Measurements from ENCODE around the gene SPINK2. TPM values are rescaled to one million over a fixed set of nuclear protein-coding genes. Genes with fewer than 3 reads are reported as not detected.
A peak's percentile ranks its signal among the peaks of the same experiment; 100 is the strongest.

Gene SPINK2
- total RNA-seq, 1 donor from 2014 or later, result not detected

GRCh38 chr4:56788081-56788480 lies 33.4 kb downstream of the SPINK2 start:
- Mint-ChIP-seq H3K36me3 (no peaks in the 10 kb centered on the region), H3K27me3 (ENCODE audit: insufficient read depth, low read depth) (peaks cover 2% of the 10 kb centered on the region), H3K4me1 (peaks cover 10% of the 10 kb centered on the region), H3K4me3 (no peak overlapping the region), H3K9me3 (no peaks in the 10 kb centered on the region), H3K27ac (no peak overlapping the region)
- Histone ChIP-seq H2AFZ (replicated peaks) (no peak overlapping the region), H3K9me3 (ENCODE audit: low read depth) (no peaks in the 10 kb centered on the region), H4K20me1 (ENCODE audit: low read depth) (no peaks in the 10 kb centered on the region), H3K27me3 (no peaks in the 10 kb centered on the region), H3K9ac (no peak overlapping the region), H3K27ac (no peak overlapping the region), H3K79me2 (ENCODE audit: low read depth) (no peaks in the 10 kb centered on the region), H3K4me3 (no peak overlapping the region), H3K4me2 (no peak overlapping the region), H3K4me1 (peaks cover 7% of the 10 kb centered on the region), H3K36me3 (no peaks in the 10 kb centered on the region), H3F3A (ENCODE audit: low read depth) (no peaks in the 10 kb centered on the region)
- no peak for DNase-seq (ENCODE audit: low spot score)
- TF ChIP-seq CTCF (IDR thresholded peaks at IDR 0.05), result no peak
- TF ChIP-seq EZH2 (IDR thresholded peaks at IDR 0.05), result no peak
- TF ChIP-seq EZH2phosphoT487 (IDR thresholded peaks at IDR 0.05), result no peak

GRCh38 chr4:56787380-56787779 lies 34.1 kb downstream of the SPINK2 start:
- Histone ChIP-seq H3K27ac (no peak overlapping the region), H2AFZ (replicated peaks) (peak overlapping the region; percentile 9)

GRCh38 chr4:56786955-56787354 lies 34.5 kb downstream of the SPINK2 start:
- H3F3A ChIP-seq (ENCODE audit: low read depth), result no peaks in the 10 kb centered on the region
- H2AFZ ChIP-seq (replicated peaks), result peak overlapping the region; percentile 9
- peak; percentile 9 for DNase-seq (ENCODE audit: low spot score)
- H3K4me3 Mint-ChIP-seq, result no peak overlapping the region
- H3K4me2 ChIP-seq, result no peak overlapping the region
- peaks cover 7% of the 10 kb centered on the region for H3K4me1 ChIP-seq
- no peak overlapping the region for H3K27ac ChIP-seq
- no peaks in the 10 kb centered on the region for H3K27me3 ChIP-seq
- H3K9me3 Mint-ChIP-seq, result no peaks in the 10 kb centered on the region
- no peaks in the 10 kb centered on the region for H4K20me1 ChIP-seq (ENCODE audit: low read depth)
- no peaks in the 10 kb centered on the region for H3K9me3 ChIP-seq (ENCODE audit: low read depth)
- no peaks in the 10 kb centered on the region for H3K36me3 ChIP-seq
- no peak overlapping the region for H3K4me3 ChIP-seq
- H3K79me2 ChIP-seq (ENCODE audit: low read depth), result no peaks in the 10 kb centered on the region
- no peak overlapping the region for H3K27ac Mint-ChIP-seq
- H3K4me1 Mint-ChIP-seq, result peaks cover 10% of the 10 kb centered on the region
- H3K9ac ChIP-seq, result no peak overlapping the region
- TF ChIP-seq CTCF (IDR thresholded peaks at IDR 0.05), result no peak
- no peak for TF ChIP-seq EZH2 (IDR thresholded peaks at IDR 0.05)
- TF ChIP-seq EZH2phosphoT487 (IDR thresholded peaks at IDR 0.05), result no peak
- no peaks in the 10 kb centered on the region for H3K36me3 Mint-ChIP-seq
- H3K27me3 Mint-ChIP-seq (ENCODE audit: insufficient read depth, low read depth), result peaks cover 2% of the 10 kb centered on the region

More at GRCh38 chr4:56787380-56787779, 34.1 kb downstream of the SPINK2 start:
- H3K9me3 Mint-ChIP-seq, result no peaks in the 10 kb centered on the region
- Histone ChIP-seq H4K20me1 (ENCODE audit: low read depth) (no peaks in the 10 kb centered on the region), H3K27me3 (no peaks in the 10 kb centered on the region), H3K36me3 (no peaks in the 10 kb centered on the region), H3K4me1 (peaks cover 7% of the 10 kb centered on the region), H3F3A (ENCODE audit: low read depth) (no peaks in the 10 kb centered on the region), H3K79me2 (ENCODE audit: low read depth) (no peaks in the 10 kb centered on the region), H3K4me3 (no peak overlapping the region), H3K4me2 (no peak overlapping the region), H3K9ac (no peak overlapping the region), H3K9me3 (ENCODE audit: low read depth) (no peaks in the 10 kb centered on the region)
- TF ChIP-seq CTCF (IDR thresholded peaks at IDR 0.05) (no peak), EZH2 (IDR thresholded peaks at IDR 0.05) (no peak), EZH2phosphoT487 (IDR thresholded peaks at IDR 0.05) (no peak)
- H3K27me3 Mint-ChIP-seq (ENCODE audit: insufficient read depth, low read depth), result peaks cover 2% of the 10 kb centered on the region
- peaks cover 10% of the 10 kb centered on the region for H3K4me1 Mint-ChIP-seq
- H3K36me3 Mint-ChIP-seq, result no peaks in the 10 kb centered on the region
- no peak overlapping the region for H3K27ac Mint-ChIP-seq
- DNase-seq (ENCODE audit: low spot score), result peak; percentile 13
- no peak overlapping the region for H3K4me3 Mint-ChIP-seq
